NK-92 treated with Interleukin-12 subunit alpha and Interleukin-12 subunit beta, amount 100 ng/mL, for 24 hours (cell line): ENCODE data around the gene BSPH1.
"Not testable (repeated sequence)": the region's sequence is repeated elsewhere in the genome, so short reads cannot be mapped to it uniquely, and the experiment has no call there.

ENCODE experiments used
- DNase-seq: peaks from one replicate; lab custom pipeline; 2025; lab: John Stamatoyannopoulos, UW

BSPH1 gene

GRCh38 chr19:47920107-47920506 is 71.9 kb downstream of the BSPH1 start:
- DNase-seq: not testable (repeated sequence)
